Measurements from ENCODE around the gene CPNE7. TPM values are rescaled to one million over a fixed set of nuclear protein-coding genes. Genes with fewer than 3 reads are reported as not detected.

CPNE7 gene
- total RNA-seq, 1 donor from 2014 or later = 21.1 TPM

- Mint-ChIP-seq H3K9me3 (peaks cover 3% of the 10 kb centered on the region), H3K36me3 (no peaks in the 10 kb centered on the region), H3K4me1 (no peaks in the 10 kb centered on the region), H3K27ac (no peak overlapping the region), H3K4me3 (no peak overlapping the region), H3K27me3 (ENCODE audit: insufficient read depth, low read depth) (peaks cover 20% of the 10 kb centered on the region)
- H3K4me2 ChIP-seq = no peak overlapping the region
- H3K36me3 ChIP-seq = no peaks in the 10 kb centered on the region
- TF ChIP-seq EZH2phosphoT487 (IDR thresholded peaks at IDR 0.05) (no peak), EZH2 (IDR thresholded peaks at IDR 0.05) (no peak), CTCF (IDR thresholded peaks at IDR 0.05) (no peak)
- no peak overlapping the region for H3K27ac ChIP-seq
- no peak for DNase-seq (ENCODE audit: low spot score)
- H2AFZ ChIP-seq (replicated peaks) = no peak overlapping the region
- H3K4me1 ChIP-seq = peaks cover 5% of the 10 kb centered on the region
- no peaks in the 10 kb centered on the region for H3K9me3 ChIP-seq (ENCODE audit: low read depth)
- peaks cover 11% of the 10 kb centered on the region for H3F3A ChIP-seq (ENCODE audit: low read depth)
- H4K20me1 ChIP-seq (ENCODE audit: low read depth) = no peaks in the 10 kb centered on the region
- H3K79me2 ChIP-seq (ENCODE audit: low read depth) = no peaks in the 10 kb centered on the region
- no peak overlapping the region for H3K4me3 ChIP-seq
- no peak overlapping the region for H3K9ac ChIP-seq
- peaks cover 18% of the 10 kb centered on the region for H3K27me3 ChIP-seq
Measured at GRCh38 chr16:89581861-89582563, 6.5 kb downstream of the CPNE7 start.

DNA sequence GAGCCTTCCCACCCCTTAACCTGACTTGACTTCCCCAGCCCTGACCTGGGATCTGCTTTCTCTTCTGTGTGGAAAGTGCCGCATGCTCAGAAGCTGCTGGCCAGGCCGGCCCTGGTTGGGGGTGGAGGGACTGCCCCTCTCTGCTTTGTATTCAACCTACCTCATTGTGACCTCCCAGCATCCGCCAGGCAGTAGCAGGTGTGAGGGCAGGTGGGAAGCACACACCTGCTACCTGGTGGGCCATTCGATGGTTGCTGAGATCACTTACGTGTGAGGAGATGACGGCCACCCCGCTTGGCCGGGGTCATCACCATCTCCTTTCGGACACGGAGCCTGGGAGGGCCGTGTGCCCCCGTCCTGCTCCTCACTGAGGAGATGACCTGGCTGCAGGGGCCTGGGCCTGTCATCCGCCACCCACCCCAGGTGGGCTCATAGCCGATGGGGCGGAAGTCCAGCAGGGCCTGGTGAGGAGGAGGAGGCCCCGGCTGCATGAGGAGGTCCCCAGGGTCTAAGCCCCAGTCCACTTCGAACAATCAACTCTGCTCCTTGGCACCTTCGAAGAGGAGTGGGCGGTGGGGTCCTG lies 7.1 kb downstream of the CPNE7 start:
- no peak overlapping the region for H3K9ac ChIP-seq
- H3K36me3 Mint-ChIP-seq = no peaks in the 10 kb centered on the region

DNA sequence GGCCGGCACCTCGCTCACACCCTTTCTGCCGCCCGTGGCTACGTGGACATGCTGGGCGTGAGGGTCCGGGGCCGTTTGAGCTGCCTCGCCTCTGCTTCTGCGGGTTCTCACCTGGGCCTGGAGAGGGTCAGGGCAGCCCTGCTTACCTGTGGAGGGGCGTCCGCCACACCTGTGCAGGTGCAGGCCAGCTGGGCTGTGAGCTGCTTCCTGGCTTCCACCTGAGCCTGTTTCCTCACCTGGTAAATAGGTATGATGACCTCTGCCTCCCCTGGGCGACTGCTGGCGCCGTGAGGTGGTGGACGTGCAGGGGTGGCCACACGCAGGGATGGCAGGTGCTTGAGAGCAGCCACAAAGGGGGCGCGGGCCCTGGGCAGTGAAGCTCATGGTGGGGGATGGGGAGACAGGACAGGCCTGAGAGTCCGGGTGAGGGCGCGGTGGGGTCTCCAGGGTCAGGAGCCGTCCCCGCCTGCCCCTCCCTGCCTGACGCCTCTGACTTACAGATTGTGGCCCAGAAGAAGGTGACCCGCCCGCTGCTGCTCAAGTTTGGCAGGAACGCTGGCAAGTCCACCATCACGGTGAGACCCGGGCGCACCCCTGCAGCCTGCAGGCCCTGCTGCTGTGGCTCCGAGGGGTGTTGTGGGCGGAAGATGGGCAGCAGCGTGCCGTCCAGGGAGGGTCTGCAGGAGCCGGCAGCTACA lies 7.8 kb downstream of the CPNE7 start:
- no peaks in the 10 kb centered on the region for H3K9me3 ChIP-seq (ENCODE audit: low read depth)
- H3K4me1 ChIP-seq = peaks cover 5% of the 10 kb centered on the region
- H3K27ac Mint-ChIP-seq = no peak overlapping the region
- H3K4me2 ChIP-seq = no peak overlapping the region
- peaks cover 5% of the 10 kb centered on the region for H3K27me3 ChIP-seq
- H3K27ac ChIP-seq = no peak overlapping the region
- no peaks in the 10 kb centered on the region for H4K20me1 ChIP-seq (ENCODE audit: low read depth)
- no peak overlapping the region for H2AFZ ChIP-seq (replicated peaks)
- no peaks in the 10 kb centered on the region for H3K36me3 Mint-ChIP-seq
- H3K4me3 ChIP-seq = no peak overlapping the region
- TF ChIP-seq CTCF (IDR thresholded peaks at IDR 0.05) (no peak), EZH2phosphoT487 (IDR thresholded peaks at IDR 0.05) (no peak), EZH2 (IDR thresholded peaks at IDR 0.05) (no peak)
- H3F3A ChIP-seq (ENCODE audit: low read depth) = peaks cover 4% of the 10 kb centered on the region
- H3K27me3 Mint-ChIP-seq (ENCODE audit: insufficient read depth, low read depth) = peaks cover 8% of the 10 kb centered on the region
- H3K4me1 Mint-ChIP-seq = no peaks in the 10 kb centered on the region
- no peaks in the 10 kb centered on the region for H3K36me3 ChIP-seq
- DNase-seq (ENCODE audit: low spot score) = no peak
- H3K79me2 ChIP-seq (ENCODE audit: low read depth) = no peaks in the 10 kb centered on the region
- no peak overlapping the region for H3K4me3 Mint-ChIP-seq
- H3K9ac ChIP-seq = no peak overlapping the region
- no peaks in the 10 kb centered on the region for H3K9me3 Mint-ChIP-seq

More for the DNA sequence above, 7.1 kb downstream of the CPNE7 start:
- no peaks in the 10 kb centered on the region for H3K9me3 Mint-ChIP-seq
- peaks cover 11% of the 10 kb centered on the region for H3K27me3 ChIP-seq
- H3K79me2 ChIP-seq (ENCODE audit: low read depth) = no peaks in the 10 kb centered on the region
- no peak overlapping the region for H3K27ac Mint-ChIP-seq
- no peaks in the 10 kb centered on the region for H3K36me3 ChIP-seq
- H2AFZ ChIP-seq (replicated peaks) = no peak overlapping the region
- H4K20me1 ChIP-seq (ENCODE audit: low read depth) = no peaks in the 10 kb centered on the region
- no peak overlapping the region for H3K4me3 ChIP-seq
- H3K9me3 ChIP-seq (ENCODE audit: low read depth) = no peaks in the 10 kb centered on the region
- TF ChIP-seq CTCF (IDR thresholded peaks at IDR 0.05) = no peak
- no peak for TF ChIP-seq EZH2phosphoT487 (IDR thresholded peaks at IDR 0.05)
- TF ChIP-seq EZH2 (IDR thresholded peaks at IDR 0.05) = no peak
- H3K27me3 Mint-ChIP-seq (ENCODE audit: insufficient read depth, low read depth) = peaks cover 14% of the 10 kb centered on the region
- no peak overlapping the region for H3K4me2 ChIP-seq
- H3K4me1 Mint-ChIP-seq = no peaks in the 10 kb centered on the region
- H3K27ac ChIP-seq = no peak overlapping the region
- no peak overlapping the region for H3K4me3 Mint-ChIP-seq
- no peak for DNase-seq (ENCODE audit: low spot score)
- H3K4me1 ChIP-seq = peaks cover 5% of the 10 kb centered on the region
- H3F3A ChIP-seq (ENCODE audit: low read depth) = peaks cover 5% of the 10 kb centered on the region
